ENCODE results near the gene CCDC85B.

CCDC85B gene

DNA sequence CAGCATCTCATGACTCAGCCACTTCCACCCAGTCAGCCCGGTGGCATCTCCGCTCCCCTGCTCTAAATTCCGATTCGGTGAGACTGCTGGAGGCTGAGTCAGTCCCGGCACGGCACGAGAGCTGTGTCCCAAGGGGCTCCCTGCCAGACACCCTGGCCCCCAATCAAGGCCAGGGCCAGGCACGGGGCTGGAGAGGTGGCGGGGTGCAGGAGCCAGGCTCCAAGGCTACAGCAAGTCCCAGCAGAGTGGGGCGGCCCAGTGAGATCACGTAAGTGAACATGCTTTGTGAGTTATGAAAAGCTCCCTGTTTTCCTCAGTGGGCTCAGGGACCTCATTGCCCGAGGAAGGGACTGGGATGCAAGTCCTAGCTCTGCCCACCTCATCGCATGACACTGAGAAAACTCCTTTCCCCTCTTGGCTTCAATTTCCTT, 25.4 kb downstream of the CCDC85B start:
- no peaks in the 10 kb centered on the region for H3K9me3 ChIP-seq (ENCODE audit: control insufficient read depth, low read length)
- H3K9ac ChIP-seq (ENCODE audit: low read length) = no peak overlapping the region
- no peak overlapping the region for H3K4me3 ChIP-seq (ENCODE audit: low read length)
- no peaks in the 10 kb centered on the region for H3K27me3 ChIP-seq (ENCODE audit: control insufficient read depth, insufficient read depth, low read length)
- H3K36me3 ChIP-seq (ENCODE audit: control insufficient read depth, insufficient read depth, low read length) = no peaks in the 10 kb centered on the region
- peaks cover 57% of the 10 kb centered on the region for H3K4me1 ChIP-seq (ENCODE audit: control insufficient read depth, insufficient read depth, low read length)

DNA sequence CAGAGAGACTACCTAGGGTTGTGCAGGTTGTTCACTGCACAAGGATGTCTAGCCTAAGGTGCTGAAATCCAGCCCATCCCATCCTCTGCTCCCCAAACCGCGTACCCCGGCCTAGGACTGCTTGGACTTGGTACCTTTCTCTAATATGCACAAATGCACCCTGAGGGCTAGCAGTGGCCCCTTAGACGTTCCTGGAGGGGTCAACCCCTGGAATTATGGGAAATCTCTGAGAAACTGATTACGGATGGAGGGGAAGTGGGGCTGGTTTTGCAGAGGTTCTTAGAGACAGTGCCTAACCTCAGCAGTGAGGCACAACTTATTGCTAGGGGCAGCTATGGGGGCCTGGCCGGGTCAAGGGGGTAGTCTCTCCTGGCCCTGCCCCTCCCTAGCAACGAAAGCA, 25.9 kb downstream of the CCDC85B start:
- no peaks in the 10 kb centered on the region for H3K9me3 ChIP-seq (ENCODE audit: control insufficient read depth, low read length)
- H3K36me3 ChIP-seq (ENCODE audit: control insufficient read depth, insufficient read depth, low read length) = no peaks in the 10 kb centered on the region
- no peak overlapping the region for H3K9ac ChIP-seq (ENCODE audit: low read length)
- no peak overlapping the region for H3K4me3 ChIP-seq (ENCODE audit: low read length)
- peaks cover 57% of the 10 kb centered on the region for H3K4me1 ChIP-seq (ENCODE audit: control insufficient read depth, insufficient read depth, low read length)
- H3K27me3 ChIP-seq (ENCODE audit: control insufficient read depth, insufficient read depth, low read length) = no peaks in the 10 kb centered on the region

DNA sequence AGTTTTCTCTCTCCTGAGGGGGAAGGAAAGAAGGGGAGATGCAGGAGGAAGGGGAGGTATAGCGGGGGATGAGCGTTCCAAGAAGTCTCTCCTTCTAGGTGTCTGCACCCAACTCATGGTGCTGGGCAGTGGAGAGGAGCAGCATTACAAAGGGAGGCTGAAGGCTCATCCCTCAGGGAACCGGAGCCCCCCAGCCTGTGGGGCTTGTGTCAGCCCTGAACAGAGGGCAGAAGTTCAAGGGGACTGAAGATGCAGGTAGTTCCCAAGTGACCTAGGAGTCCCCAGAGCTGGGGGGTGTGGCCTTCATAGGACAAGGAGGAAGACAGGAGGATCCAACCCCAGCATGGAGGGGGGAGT, 26.6 kb downstream of the CCDC85B start:
- H3K36me3 ChIP-seq (ENCODE audit: control insufficient read depth, insufficient read depth, low read length) = no peaks in the 10 kb centered on the region
- H3K9ac ChIP-seq (ENCODE audit: low read length) = no peak overlapping the region
- H3K4me3 ChIP-seq (ENCODE audit: low read length) = no peak overlapping the region
- peaks cover 51% of the 10 kb centered on the region for H3K4me1 ChIP-seq (ENCODE audit: control insufficient read depth, insufficient read depth, low read length)
- H3K27me3 ChIP-seq (ENCODE audit: control insufficient read depth, insufficient read depth, low read length) = no peaks in the 10 kb centered on the region
- H3K9me3 ChIP-seq (ENCODE audit: control insufficient read depth, low read length) = no peaks in the 10 kb centered on the region

DNA sequence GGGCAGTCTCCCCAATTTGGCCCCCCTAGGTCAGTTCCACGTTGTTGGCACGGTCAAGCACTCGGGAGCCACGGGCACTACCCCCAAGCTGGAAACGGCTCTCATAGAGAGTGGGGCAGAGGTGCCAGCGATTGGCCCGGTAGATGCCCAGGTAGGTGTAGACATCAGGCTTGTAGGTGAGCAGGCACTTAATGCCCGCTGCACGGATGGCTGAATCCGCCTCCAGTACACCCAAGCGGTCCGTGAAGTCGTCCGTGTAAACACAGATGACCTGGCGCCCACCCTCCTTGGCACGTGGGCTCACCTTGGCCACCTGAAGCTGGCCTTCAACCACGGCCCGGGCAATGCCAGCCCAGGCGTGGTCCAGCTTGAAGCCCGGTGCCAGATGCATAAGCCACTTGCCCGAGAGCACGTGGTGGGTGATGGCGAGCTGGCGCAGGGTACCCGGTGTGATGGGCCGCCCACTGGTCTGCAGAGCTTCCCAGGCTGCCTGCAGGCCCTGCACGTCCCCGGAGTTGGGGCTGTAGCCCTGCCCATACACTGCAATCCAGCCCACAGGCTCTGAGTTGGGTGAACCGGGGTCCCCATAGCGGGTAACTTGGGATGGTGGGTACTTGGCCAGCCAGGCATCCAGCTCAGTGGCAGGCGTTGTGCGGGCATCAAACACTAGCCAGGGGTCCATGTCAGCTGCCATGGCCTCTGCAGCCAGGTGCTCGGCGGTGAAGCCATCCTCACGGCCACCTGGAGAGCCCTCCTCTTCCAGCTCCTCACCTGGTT, 27.1 kb downstream of the CCDC85B start:
- Histone ChIP-seq H3K27me3 (ENCODE audit: control insufficient read depth, insufficient read depth, low read length) (no peaks in the 10 kb centered on the region), H3K36me3 (ENCODE audit: control insufficient read depth, insufficient read depth, low read length) (peaks cover under 1% of the 10 kb centered on the region), H3K4me3 (ENCODE audit: low read length) (peak overlapping the region; percentile 97), H3K9me3 (ENCODE audit: control insufficient read depth, low read length) (no peaks in the 10 kb centered on the region), H3K9ac (ENCODE audit: low read length) (peak overlapping the region; percentile 98), H3K4me1 (ENCODE audit: control insufficient read depth, insufficient read depth, low read length) (peaks cover 45% of the 10 kb centered on the region)

DNA sequence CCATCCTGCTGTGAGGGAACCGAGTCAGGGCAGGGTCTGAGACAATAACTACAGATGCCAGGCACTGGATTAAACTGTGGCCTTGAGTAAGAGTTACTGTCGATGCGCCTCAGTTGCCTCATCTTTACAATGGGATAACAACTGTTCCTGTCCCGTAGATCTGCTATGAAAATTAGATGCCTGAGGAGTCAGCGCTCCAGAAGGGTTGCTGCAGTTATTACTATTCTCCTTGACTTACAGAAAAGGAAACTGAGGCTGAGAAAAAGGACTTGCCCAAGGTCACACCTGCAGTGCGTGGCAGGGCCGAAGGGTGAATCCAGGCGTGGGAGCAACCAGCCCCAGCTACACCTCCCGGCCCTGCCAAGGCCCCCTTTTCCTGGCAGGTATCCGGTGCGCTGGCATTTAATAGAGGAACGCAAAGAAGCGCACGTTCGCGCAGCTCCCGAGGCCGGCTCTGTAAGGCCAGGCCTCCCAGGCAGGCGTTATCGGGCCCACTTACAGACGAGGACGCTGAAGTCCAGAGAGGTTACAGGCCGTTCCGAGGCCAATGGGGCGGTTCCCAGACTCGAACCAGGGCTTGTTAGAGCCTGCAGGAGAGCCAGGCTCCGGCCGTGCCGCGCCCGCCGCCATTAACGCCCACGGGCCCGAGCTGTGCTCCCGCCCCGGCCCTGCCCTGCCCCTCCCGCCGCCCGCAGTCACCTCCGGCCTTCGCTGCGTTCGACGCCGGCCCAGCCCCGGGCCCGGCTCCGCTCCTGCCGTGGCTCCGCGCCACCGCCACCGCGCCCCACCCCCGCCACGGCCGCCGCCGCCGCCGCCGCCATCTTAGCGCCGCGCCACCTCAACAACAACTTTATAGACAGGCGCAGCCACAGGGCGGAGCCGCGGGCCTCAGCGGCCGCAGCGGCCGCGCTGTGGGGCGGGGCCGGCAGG, 28.0 kb downstream of the CCDC85B start, which contains the start of gene C11orf68:
TSS of gene C11orf68 (minus strand) at position 852 of the 930 bp plus-strand sequence. CDS start at position 821, 31 bp downstream.
- Histone ChIP-seq H3K4me1 (ENCODE audit: control insufficient read depth, insufficient read depth, low read length) (peaks cover 42% of the 10 kb centered on the region), H3K9me3 (ENCODE audit: control insufficient read depth, low read length) (no peaks in the 10 kb centered on the region), H3K36me3 (ENCODE audit: control insufficient read depth, insufficient read depth, low read length) (peaks cover 4% of the 10 kb centered on the region), H3K9ac (ENCODE audit: low read length) (peak within 1 kb of the TSS; percentile 98), H3K4me3 (ENCODE audit: low read length) (peak within 1 kb of the TSS; percentile 97), H3K27me3 (ENCODE audit: control insufficient read depth, insufficient read depth, low read length) (no peaks in the 10 kb centered on the region)

DNA sequence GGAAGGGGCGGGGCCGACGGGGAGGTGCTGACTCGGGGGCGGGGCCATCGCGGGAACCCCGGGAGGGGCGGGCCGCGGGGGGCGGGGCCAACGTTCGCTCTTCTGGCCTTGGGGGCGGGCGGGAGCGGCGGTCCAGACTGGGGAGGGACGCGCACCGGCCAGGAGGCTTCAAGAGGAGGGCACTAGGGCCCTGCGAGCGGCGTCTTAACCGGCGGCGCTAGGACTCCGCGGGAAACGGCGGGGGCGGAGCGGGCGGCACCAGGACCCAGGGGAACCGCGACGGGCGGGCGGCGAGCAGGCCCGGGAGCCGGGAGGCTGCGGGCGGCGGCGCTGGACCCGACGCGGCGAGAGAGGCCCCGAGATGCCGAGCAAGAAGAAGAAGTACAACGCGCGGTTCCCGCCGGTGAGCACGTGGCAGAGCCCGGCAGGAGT, 28.7 kb downstream of the CCDC85B start, which contains the start of gene DRAP1:
TSS of gene DRAP1 (plus strand) at position 286 of the 432 bp plus-strand sequence. CDS start at position 362, 76 bp downstream.
- Histone ChIP-seq H3K9me3 (ENCODE audit: control insufficient read depth, low read length) (no peaks in the 10 kb centered on the region), H3K27me3 (ENCODE audit: control insufficient read depth, insufficient read depth, low read length) (no peaks in the 10 kb centered on the region), H3K4me3 (ENCODE audit: low read length) (peak within 1 kb of the TSS; percentile 97), H3K4me1 (ENCODE audit: control insufficient read depth, insufficient read depth, low read length) (peaks cover 42% of the 10 kb centered on the region), H3K36me3 (ENCODE audit: control insufficient read depth, insufficient read depth, low read length) (peaks cover 4% of the 10 kb centered on the region), H3K9ac (ENCODE audit: low read length) (peak within 1 kb of the TSS; percentile 98)

DNA sequence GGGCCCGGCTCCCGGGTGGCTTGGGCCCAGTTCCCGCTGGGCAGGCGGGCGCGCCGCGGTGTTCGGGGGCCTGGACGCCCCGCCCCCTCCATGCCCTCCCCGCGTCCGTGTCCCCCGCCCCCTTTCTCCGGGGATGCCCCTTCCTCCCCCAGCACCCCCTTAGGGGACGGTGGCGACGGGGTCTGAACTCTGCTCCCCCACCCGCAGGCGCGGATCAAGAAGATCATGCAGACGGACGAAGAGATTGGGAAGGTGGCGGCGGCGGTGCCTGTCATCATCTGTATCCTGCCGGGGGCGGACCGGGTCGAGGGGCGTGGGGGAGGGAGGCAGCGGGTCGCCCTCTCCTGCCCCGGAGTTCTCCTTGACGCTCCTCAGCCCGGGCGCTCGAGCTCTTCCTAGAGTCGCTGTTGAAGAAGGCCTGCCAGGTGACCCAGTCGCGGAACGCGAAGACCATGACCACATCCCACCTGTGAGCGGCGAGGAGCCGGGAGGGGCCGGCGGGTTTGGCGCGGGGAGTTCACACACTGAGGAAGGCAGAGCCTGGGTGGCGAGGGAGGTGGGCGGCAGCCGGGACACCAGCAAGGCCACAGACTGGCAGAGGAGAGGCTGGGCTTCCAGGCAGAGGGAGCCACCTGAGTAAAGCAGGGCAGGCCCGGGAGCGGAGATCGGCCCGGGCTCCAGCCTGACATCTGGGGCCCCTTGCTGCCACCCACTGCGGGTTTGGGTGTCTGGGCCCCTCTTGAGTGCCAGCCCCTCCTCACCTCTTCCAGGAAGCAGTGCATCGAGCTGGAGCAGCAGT, 29.3 kb downstream of the CCDC85B start:
- Histone ChIP-seq H3K9me3 (ENCODE audit: control insufficient read depth, low read length) (no peaks in the 10 kb centered on the region), H3K4me3 (ENCODE audit: low read length) (peak overlapping the region; percentile 31), H3K27me3 (ENCODE audit: control insufficient read depth, insufficient read depth, low read length) (no peaks in the 10 kb centered on the region), H3K9ac (ENCODE audit: low read length) (peak overlapping the region; percentile 60), H3K36me3 (ENCODE audit: control insufficient read depth, insufficient read depth, low read length) (peaks cover 4% of the 10 kb centered on the region), H3K4me1 (ENCODE audit: control insufficient read depth, insufficient read depth, low read length) (peaks cover 42% of the 10 kb centered on the region)

DNA sequence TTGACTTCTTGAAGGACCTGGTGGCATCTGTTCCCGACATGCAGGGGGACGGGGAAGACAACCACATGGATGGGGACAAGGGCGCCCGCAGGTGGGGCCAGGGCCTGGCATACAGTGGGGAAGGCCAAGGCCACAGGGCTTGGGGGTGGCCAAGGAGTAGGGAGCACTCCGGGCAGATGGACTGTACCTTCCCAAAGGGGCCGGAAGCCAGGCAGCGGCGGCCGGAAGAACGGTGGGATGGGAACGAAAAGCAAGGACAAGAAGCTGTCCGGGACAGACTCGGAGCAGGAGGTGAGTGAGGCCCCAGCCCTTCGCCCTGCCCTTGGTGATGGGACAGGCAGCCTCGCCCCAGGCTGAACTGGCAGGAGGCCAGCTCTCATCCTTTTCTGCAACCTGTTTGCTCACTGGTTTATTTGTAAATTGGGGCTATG, 29.9 kb downstream of the CCDC85B start:
- Histone ChIP-seq H3K4me1 (ENCODE audit: control insufficient read depth, insufficient read depth, low read length) (peaks cover 36% of the 10 kb centered on the region), H3K4me3 (ENCODE audit: low read length) (peak overlapping the region; percentile 31), H3K27me3 (ENCODE audit: control insufficient read depth, insufficient read depth, low read length) (no peaks in the 10 kb centered on the region), H3K9me3 (ENCODE audit: control insufficient read depth, low read length) (no peaks in the 10 kb centered on the region), H3K9ac (ENCODE audit: low read length) (peak overlapping the region; percentile 60), H3K36me3 (ENCODE audit: control insufficient read depth, insufficient read depth, low read length) (peaks cover 4% of the 10 kb centered on the region)

DNA sequence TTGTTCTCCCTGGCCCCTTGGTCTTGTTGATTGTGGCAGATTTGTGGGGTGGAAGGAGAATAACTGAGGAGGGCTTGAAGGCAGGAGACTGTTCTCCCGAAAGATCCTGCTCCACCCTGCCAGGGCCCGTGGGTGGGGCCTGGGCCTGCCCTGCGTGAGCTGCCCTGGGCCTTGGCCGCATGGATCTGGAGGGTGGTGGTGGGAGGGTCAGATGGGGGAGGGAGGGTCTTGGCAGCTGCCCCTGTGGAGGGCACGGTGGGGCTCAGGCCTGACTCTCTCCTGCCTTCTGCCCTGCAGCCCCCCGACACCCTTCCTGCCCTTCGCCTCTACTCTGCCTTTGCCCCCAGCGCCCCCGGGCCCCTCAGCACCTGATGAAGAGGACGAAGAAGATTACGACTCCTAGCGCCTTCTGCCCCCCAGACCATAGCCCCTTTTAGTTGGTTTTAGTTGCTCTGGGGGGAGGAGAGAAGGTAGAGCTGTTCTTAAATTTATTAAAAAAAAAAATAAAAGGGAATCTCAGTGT, 30.6 kb downstream of the CCDC85B start:
- Histone ChIP-seq H3K4me1 (ENCODE audit: control insufficient read depth, insufficient read depth, low read length) (peaks cover 33% of the 10 kb centered on the region), H3K9ac (ENCODE audit: low read length) (no peak overlapping the region), H3K9me3 (ENCODE audit: control insufficient read depth, low read length) (no peaks in the 10 kb centered on the region), H3K36me3 (ENCODE audit: control insufficient read depth, insufficient read depth, low read length) (peaks cover 4% of the 10 kb centered on the region), H3K4me3 (ENCODE audit: low read length) (no peak overlapping the region), H3K27me3 (ENCODE audit: control insufficient read depth, insufficient read depth, low read length) (no peaks in the 10 kb centered on the region)

DNA sequence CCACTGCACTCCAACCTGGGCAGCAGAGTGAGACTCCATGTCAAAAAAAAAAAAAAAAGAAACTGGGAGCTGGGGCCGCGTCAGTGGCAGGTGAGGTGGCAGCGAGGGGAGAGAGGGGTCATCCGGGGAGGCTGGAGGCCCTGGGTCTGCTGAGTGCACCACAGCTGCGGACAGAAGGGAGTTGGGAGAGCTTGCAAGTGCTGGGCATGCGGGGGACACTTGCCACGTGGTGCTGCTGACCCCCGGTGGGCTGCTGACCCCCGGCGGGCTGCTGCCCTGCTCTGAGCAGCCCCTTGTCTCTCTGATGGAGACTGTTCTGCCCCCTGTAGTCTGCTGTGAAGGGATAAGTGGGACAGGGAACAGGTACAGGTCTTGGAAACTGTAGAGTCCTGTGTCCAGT, 31.4 kb downstream of the CCDC85B start:
- Histone ChIP-seq H3K27me3 (ENCODE audit: control insufficient read depth, insufficient read depth, low read length) (no peaks in the 10 kb centered on the region), H3K36me3 (ENCODE audit: control insufficient read depth, insufficient read depth, low read length) (peaks cover 4% of the 10 kb centered on the region), H3K4me1 (ENCODE audit: control insufficient read depth, insufficient read depth, low read length) (peaks cover 26% of the 10 kb centered on the region), H3K9ac (ENCODE audit: low read length) (no peak overlapping the region), H3K4me3 (ENCODE audit: low read length) (no peak overlapping the region), H3K9me3 (ENCODE audit: control insufficient read depth, low read length) (no peaks in the 10 kb centered on the region)

DNA sequence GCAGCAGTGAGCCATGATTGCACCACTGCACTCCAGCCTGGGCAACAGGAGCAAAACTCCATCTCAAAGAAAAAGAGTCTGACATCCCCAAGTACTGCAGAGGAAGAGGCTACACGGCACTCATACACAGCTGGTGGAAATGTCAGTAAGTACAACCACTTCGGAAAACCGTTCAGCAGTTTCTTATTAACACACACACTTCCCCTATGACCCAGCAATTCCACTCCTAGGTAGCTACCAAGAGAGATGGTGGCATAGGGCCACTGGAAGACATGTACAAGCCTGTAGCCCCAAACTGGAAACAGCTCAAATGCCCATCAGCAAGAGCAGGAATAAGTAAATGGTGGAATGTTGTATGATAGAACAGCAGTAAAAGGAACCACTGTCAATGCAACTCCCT, 32.1 kb downstream of the CCDC85B start:
- Histone ChIP-seq H3K4me3 (ENCODE audit: low read length) (no peak overlapping the region), H3K9ac (ENCODE audit: low read length) (no peak overlapping the region), H3K9me3 (ENCODE audit: control insufficient read depth, low read length) (no peaks in the 10 kb centered on the region), H3K4me1 (ENCODE audit: control insufficient read depth, insufficient read depth, low read length) (peaks cover 19% of the 10 kb centered on the region), H3K27me3 (ENCODE audit: control insufficient read depth, insufficient read depth, low read length) (no peaks in the 10 kb centered on the region), H3K36me3 (ENCODE audit: control insufficient read depth, insufficient read depth, low read length) (peaks cover 4% of the 10 kb centered on the region)
